Measurements from ENCODE around the gene ADAMTS20.

GRCh38 chr12:43599708-43600107, 47.7 kb upstream of the ADAMTS20 start:
- no peak for TF ChIP-seq CTCF (IDR thresholded peaks at IDR 0.05)
- no peak for TF ChIP-seq POLR2A (IDR thresholded peaks at IDR 0.05)
